GM23338 (cell line): ENCODE data around the gene SERPINI1.

ENCODE experiments used
- CTCF ChIP-seq, 2 experiments: fragments of 200-600 bp in 1 of 2; sonication (generic) in 1 of 2; conservative IDR thresholded peaks; 2 replicates each; pipeline versions ENCODE4 v1.5.1 to v1.6.1; 2016 to 2017; ENCODE audit warnings: antibody characterized with exemption in 2 of 2, low read depth in 2 of 2, mild to moderate bottlenecking in 2 of 2, moderate library complexity in 1 of 2
- EZH2 ChIP-seq: fragments of 200-600 bp; sonication (generic); IDR thresholded peaks from one replicate; pipeline ENCODE4 v1.8.0; 2017; ENCODE audit warnings: antibody characterized with exemption, mild to moderate bottlenecking, low read depth; ENCODE audit not compliant: unreplicated experiment
- EZH2phosphoT487 ChIP-seq: fragments of 200-600 bp; sonication (generic); IDR thresholded peaks from one replicate; pipeline ENCODE4 v1.8.1; 2018; ENCODE audit warnings: antibody characterized with exemption; ENCODE audit not compliant: unreplicated experiment
- POLR2AphosphoS5 ChIP-seq: IDR thresholded peaks from 2 replicates; pipeline ENCODE4 v1.6.1; 2016; ENCODE audit warnings: antibody characterized with exemption, low read depth
- ZNF114 ChIP-seq: fragments of 250-450 bp; sonication (Bioruptor Pico); IDR thresholded peaks from 2 replicates; pipeline ENCODE4 v1.5.0; 2020; ENCODE audit warnings: mild to moderate bottlenecking, moderate library complexity

- TF ChIP-seq CTCF (conservative IDR thresholded peaks at IDR 0.05; ENCODE audit: low read depth in 2 of 2) (no peak), ZNF114 (CRISPR knock-in tag) (no peak), EZH2phosphoT487 (no peak), EZH2 (no peak), POLR2AphosphoS5 (no peak)
Observed at GRCh38 chr3:167773584-167773983, 38.1 kb downstream of the SERPINI1 start.
